ENCODE data around the gene PHOX2B. TPM values are rescaled to one million over a fixed set of nuclear protein-coding genes. Genes with fewer than 3 reads are reported as not detected.
"Not testable (repeated sequence)": the region's sequence is repeated elsewhere in the genome, so short reads cannot be mapped to it uniquely, and the experiment has no call there.

PHOX2B gene
- total RNA-seq, 1 donor from 2014 or later: not detected

- TF ChIP-seq CTCF (IDR thresholded peaks at IDR 0.05): no peak
- H3K4me1 ChIP-seq: no peaks in the 10 kb centered on the region
- no peak for DNase-seq
- ATAC-seq: no peak
- H3K27ac ChIP-seq: no peak overlapping the region
- intact Hi-C loops (cut with DNase I): no loop called here
- no peak overlapping the region for H3K4me3 ChIP-seq
- H3K9me3 ChIP-seq: no peaks in the 10 kb centered on the region
- no peaks in the 10 kb centered on the region for H3K36me3 ChIP-seq
- peaks cover 42% of the 10 kb centered on the region for H3K27me3 ChIP-seq
Measured at GRCh38 chr4:41741354-41741753, 7.2 kb downstream of the PHOX2B start.

DNA sequence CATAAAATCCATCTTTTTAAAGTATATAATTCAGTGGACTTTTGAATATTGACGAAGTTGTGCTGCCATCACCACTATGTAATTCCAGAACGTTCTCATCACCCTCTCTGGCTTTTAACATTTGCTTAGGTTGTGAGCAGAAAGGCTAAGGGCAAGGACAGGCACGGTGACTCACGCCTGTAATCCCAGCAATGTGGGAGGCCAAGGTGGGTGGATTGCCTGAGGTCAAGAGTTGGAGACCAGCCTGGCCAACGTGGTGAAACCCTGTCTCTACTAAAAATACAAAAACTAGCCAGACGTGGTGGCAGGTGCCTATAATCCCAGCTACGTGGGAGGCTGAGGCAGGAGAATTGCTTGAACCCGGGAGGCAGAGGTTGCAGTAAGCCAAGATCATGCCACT, 11.0 kb downstream of the PHOX2B start:
- H3K4me1 ChIP-seq; H3K27ac ChIP-seq; ATAC-seq; H3K4me3 ChIP-seq; DNase-seq; H3K9me3 ChIP-seq; intact Hi-C loops (cut with DNase I); H3K27me3 ChIP-seq; H3K36me3 ChIP-seq: not testable (repeated sequence)

DNA sequence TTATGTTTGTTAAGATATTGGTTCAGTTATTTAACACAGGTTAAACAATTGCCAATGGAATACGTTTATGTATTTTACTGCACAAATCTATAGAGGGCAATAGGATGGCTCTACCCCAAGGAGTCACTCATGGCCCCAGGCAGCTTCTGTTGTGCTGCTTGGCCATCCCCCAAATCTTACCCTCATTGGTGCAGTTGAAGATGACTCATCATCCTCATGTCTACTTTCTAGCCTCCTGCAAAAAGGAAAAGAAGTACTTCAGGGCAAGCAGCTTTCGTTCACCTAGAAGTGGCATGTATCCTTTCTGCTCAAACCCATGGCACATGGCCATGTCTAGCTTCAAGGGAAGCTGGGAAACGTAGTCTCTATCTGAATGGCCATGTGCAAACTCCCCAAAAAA, 14.2 kb downstream of the PHOX2B start:
- ATAC-seq (no peak), DNase-seq (no peak)
- Histone ChIP-seq H3K4me1 (no peaks in the 10 kb centered on the region), H3K9me3 (no peaks in the 10 kb centered on the region), H3K27ac (no peak overlapping the region), H3K36me3 (no peaks in the 10 kb centered on the region), H3K4me3 (no peak overlapping the region), H3K27me3 (no peaks in the 10 kb centered on the region)
- TF ChIP-seq CTCF (IDR thresholded peaks at IDR 0.05): no peak
- intact Hi-C loops (cut with DNase I): no loop called here

DNA sequence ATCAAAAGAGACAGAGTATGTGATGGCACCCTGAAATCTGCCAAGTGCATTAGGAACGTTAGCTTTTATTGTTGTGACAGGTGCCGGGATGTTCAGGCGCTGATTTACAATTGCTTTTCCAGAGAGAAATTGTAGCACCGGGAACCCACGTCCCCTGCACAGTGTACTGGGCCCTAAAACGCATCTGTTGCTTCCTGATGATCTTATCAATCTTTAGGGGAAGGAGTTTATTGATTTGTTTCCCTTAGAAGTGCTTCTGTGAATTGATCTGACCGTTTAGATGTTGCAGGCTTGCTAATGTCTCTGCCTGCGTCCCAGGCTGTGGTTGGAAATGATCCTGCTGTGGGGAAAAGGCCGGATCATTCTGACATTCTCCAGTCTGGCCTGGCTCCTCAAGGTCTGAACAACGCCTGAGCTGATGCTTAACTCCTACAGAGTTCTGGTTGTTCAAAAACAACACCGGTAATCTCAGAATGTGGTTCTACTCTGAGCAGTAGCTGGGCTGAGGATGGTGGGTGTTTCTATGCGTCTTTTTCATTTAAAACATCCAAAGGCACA, 16.9 kb downstream of the PHOX2B start:
- H3K4me3 ChIP-seq: no peak overlapping the region
- no peak for ATAC-seq
- peaks cover 11% of the 10 kb centered on the region for H3K27me3 ChIP-seq
- no peak for DNase-seq
- H3K27ac ChIP-seq: no peak overlapping the region
- H3K4me1 ChIP-seq: no peaks in the 10 kb centered on the region
- H3K36me3 ChIP-seq: no peaks in the 10 kb centered on the region
- H3K9me3 ChIP-seq: no peaks in the 10 kb centered on the region
- TF ChIP-seq CTCF (IDR thresholded peaks at IDR 0.05): no peak
- intact Hi-C loops (cut with DNase I): no loop called here

DNA sequence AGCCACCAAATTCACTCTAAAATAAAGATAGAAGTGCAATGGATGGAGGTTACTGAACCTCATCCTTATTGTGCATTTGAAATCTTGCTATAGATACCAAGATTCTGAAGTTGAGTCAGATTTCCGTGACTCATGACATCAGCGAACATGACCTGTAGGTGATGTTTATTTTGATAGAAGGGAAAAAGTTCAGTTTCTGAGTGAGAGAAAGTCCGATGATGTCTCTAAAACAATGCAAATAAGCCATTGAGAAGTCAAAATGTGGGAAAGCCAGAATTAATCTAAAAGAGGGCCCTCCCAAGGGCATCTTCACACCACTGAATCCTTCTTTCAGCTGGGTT, 20.0 kb downstream of the PHOX2B start:
- H3K4me1 ChIP-seq: no peaks in the 10 kb centered on the region
- H3K9me3 ChIP-seq: peaks cover 6% of the 10 kb centered on the region
- no peaks in the 10 kb centered on the region for H3K36me3 ChIP-seq
- no peak for TF ChIP-seq CTCF (IDR thresholded peaks at IDR 0.05)
- H3K4me3 ChIP-seq: no peak overlapping the region
- H3K27me3 ChIP-seq: peaks cover 11% of the 10 kb centered on the region
- ATAC-seq: no peak
- no peak for DNase-seq
- no peak overlapping the region for H3K27ac ChIP-seq
- intact Hi-C loops (cut with DNase I): no loop called here

DNA sequence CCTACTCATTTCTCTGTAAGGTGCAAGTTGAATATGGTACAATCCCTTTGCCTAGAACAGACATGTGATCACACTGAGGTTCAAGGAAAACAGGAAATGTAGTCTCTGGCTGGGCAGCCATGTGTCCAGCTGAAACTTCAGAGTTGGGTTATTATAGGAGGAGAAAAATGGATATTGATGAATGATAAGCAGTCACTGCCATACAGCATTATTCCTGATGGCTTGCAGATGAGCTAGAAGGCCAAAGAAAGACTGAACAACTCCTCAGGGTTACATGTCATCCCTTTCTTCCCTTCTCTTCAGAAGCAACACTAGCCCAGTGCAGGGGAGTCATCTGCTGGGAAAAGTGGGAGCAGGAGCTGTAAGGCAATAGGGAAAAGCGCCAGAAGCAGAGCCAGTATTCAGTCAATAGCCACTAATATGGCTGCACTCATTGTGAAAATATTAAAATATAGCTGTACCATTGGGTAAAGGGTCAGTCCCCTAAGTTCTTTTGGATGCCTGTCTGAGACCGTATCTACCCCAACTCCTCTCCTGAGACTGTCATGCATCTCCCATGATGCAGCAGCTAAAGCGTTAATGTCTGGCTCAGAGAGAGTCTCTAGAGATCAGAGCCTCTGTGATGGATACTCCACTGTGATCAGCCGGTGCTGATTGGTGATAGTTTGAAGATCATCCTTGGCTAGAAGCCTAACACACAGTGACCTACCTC, 20.5 kb downstream of the PHOX2B start:
- Histone ChIP-seq H3K4me3 (no peak overlapping the region), H3K9me3 (peaks cover 6% of the 10 kb centered on the region), H3K27ac (no peak overlapping the region), H3K27me3 (peaks cover 11% of the 10 kb centered on the region), H3K36me3 (no peaks in the 10 kb centered on the region), H3K4me1 (no peaks in the 10 kb centered on the region)
- intact Hi-C loops (cut with DNase I): no loop called here
- TF ChIP-seq CTCF (IDR thresholded peaks at IDR 0.05): no peak
- DNase-seq (no peak), ATAC-seq (no peak)
